Measurements from ENCODE around the gene RXRA.

RXRA gene

DNA sequence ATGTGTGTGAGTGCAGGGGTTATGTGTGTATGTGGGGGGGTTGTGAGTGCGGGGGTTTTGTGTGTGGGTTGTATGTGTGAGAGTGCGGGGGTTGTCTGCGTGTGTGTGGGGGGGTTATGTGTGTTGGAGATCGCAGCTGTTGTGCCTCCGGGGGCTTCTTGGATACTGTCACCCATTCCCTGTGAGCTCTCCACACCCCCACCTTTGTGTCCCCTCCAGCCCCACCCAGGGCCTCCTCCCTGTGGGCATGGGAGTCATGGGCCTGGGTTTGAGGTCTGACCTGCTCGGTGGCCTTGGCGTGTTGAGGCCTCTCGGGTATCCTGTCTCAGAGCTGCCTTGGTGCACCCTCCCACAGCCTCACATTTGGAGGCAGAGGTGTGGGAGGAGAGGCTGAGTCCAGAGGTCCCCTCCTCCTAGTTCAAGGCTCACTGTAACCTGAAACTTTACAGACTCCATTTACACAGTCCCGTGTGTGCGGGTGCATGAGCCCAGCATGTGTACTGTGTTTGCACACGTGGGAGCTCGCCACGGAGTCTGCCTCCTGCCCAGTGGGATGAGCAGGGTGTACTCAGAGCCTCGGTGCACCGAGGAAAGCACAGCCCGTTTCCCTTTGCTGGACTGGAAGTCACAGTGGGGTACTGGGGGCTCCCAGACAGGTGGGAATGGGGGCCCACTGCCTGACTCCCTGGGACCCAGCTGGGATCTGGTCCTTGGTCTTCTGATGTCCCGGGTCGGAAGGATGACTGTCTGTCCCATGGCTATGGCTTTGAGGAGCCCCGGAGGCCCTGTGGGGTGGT is 43.4 kb downstream of the RXRA start:
- DNase-seq (ENCODE audit: low spot score): no peak

DNA sequence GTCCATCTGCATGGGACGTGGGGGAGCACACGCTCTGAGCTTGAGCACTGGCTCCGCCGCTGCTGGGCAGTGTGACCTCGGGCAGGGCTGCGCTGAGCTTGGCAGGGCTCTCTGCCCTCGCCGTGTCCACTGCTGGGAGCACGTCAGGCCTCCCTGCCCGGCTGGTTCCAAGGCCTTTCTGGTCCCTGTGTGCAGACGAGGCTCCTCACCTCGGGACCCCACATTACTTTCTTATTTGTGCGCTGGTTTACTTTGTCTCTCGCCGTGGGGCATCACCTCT is 43.9 kb downstream of the RXRA start:
- no peak for DNase-seq (ENCODE audit: low spot score)

DNA sequence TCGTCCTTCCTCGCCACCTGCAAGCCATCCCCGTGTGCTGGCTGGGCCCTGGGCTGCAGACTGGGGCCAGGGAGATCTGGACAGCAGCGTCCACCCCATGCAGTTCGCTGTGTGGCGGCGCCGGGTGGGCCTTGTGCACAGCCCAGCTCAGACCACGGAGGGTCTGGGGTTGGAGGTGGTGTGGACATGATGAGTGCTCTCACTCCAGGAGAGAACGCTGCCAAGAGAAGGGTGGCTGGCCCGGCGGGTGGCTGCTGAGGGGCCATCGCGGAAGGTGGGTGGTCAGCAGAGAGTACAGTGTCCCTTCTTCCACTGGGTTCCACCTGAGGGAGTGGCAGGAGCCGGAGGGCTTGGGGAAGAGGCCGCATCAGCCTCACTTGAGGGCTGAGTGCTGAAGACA is 44.4 kb downstream of the RXRA start:
- no peak for DNase-seq (ENCODE audit: low spot score)

DNA sequence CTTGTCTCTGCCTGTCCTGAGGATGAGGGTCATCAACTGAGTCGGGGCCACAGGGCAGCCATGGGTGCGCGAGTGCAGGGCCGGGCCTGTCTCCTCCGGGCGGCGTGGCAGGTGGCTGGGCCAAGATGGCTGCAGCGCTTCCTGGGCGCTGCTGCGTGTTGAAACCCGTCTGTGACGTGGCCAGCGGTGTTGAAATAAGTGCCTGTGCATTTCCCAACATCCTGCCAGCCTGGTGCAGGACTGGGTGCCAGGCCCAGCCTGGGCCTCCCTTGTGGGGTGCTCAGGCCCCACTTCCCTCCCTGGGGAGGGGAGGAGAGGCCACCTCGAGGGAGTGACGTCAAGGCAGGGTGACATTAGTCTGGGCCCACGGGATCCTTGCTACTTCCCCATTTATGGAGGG is 45.5 kb downstream of the RXRA start:
- DNase-seq (ENCODE audit: low spot score): no peak

DNA sequence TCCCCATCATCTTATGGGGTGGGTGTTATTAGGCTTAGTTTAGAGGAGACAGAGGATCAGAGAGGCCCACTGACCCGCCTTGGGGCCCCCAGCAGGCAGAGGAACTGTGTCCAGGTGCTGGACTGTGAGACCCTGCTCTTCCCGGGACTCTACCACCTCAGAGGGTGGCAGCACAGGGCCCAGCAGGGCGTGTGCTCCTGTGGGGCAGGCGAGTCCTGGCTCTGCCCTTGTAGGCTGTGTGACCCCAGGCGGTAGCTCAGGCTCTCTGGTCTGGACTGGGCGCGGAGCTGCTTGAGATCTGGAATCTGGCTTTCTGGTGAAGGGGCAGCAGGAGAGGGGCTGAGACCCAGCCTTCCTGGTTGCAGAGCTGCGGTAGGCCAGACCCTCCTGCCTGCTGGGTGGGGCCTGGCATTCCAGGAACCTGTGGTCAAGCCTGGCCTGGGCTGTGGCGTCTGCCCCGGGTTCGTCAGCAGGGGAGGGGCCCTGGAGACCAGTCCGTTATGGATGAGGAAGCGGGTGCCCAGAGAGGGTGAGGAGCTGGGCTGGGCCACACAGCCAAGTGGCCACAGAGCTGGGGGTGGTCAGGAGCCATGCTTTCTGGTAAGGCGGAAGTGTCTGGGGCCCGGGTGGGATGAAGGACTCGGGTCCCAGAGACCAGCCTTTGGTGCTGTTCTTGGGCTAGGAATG is 46.5 kb downstream of the RXRA start:
- DNase-seq (ENCODE audit: low spot score): peak; percentile 53

DNA sequence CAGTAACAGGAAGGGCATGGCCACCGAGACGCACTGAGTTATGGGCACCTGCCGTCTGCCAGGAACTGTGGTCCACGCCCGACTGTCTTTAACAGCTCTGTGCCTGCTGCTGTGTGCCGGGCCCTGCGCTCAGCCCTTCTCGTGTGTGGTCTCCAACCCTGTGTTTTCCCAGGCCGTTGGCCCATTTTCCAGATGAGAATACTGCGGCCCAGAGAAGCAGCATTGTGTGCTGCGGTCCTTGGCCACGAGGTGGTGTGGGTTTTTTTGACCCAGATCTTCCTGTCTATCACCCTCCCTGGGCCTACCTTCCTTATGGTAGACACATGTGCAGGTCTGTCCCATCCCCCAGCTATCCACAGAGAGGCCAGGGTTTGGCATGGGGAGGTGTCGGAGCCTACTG is 47.0 kb downstream of the RXRA start:
- DNase-seq (ENCODE audit: low spot score): no peak

DNA sequence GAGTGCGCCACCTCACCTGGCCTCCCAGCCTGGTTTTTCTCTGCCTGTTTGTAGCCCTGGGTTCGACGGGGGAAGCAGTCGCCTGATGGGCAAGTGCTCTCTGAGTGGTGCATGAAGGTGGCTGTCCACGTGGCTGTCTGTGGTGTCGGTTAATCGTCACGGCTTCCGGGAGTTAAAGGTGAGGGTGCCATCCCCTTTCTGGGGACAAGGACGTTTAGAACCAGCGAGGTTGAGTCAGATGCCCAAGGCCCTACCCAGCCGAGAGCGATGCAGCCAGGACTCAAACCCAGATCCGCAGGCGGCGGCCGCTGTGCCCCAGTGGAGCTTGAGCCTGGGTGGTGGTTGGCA is 47.7 kb downstream of the RXRA start:
- no peak for DNase-seq (ENCODE audit: low spot score)

DNA sequence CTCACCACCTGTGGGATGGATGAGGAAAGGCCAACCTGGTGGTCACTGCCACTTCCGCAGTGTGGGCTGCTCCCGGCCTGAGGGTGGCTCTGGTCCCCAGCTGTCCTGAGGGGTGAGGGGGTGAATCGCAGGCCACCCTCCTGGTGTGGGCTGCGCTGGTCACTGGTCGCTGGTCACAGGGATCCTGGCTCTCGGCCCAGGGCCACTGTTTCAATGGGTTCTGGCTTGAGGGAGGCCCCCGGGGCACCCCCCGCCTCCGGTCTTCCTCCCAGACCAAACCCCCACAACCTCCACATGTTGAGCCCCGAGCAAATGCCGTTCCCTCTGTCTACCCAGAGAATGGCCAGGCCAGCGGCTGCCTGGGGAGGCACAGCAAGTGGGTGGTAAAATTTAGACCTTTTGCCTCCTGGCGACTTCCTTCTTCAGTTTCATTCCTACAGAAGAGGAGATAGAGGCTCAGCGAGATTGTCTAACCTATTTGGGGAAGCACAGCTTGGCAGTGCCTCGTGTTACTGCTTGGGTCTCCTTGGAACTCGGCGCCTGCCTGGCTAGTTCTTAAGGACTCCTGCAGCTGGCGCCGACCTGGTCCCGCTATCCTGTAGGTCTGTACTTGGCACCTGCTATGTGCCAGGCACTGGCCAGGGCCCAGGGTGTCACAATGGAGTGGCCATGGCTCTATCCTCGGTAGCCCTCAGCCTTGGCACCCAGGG is 48.2 kb downstream of the RXRA start:
- DNase-seq (ENCODE audit: low spot score): no peak

DNA sequence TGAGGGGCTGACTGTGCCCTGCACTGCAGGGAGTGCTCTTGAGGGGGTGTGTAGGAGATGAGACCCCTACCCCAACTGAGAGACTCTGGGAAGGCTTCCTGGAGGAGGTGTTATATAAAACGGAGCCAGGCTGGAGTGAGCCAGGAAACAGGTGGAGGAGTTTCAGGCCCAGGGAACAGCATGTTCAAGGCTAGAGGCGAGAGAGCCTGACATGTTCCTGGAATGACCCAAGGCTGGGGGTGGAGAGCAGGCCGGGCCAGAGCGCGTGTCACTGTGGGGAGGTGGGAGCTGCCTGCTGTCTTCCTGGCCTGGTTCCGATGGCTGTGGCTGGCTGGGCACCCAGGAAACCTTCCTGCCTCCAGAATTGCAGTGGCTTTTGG is 48.7 kb downstream of the RXRA start:
- DNase-seq (ENCODE audit: low spot score): no peak

DNA sequence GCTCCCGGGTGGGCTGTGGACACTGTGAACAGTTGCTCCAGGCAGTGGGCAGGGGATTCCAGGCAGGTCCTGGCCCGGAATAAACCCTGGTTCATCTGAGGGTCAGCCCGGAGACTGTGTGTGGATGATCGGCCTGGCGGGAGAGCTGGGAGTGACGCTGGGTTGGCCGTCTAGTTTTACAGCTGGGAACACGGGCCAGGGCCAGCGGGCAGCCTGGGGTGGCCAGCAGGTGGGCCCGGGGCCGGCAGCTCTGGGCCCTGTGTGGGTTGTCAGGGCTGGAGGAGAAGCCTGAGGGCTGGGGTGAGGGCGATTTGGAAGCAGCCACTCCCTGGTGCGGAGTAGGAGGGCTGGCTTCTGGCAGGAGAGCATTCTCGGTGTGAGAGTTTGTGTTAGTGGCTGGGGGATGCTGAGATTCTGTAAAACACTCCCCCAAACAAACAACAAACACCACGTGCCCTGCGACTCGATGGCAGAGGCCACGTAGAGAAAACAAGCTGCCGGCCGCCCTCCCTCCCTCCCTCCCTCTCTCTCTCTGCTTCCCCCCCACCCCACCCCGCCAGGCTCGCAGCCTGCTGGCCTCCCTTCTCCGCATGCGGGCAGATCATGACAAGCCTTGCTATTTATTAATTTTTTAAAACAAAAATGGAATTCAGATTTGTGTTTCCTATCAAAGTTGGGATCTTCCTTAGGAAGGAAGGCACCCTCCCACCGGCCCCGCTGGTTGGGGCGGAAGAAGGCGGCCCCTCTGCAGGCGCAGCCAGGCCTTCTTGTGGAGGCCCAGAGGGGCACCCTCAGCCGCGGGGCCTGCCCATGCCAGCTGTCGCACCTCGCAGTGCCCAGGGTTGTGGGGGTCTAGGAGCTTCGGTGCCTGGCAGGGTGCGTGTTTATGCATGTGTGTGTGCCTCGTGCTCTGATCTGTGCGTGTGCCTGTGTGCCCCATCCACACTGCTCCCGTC is 49.5 kb downstream of the RXRA start:
- DNase-seq (ENCODE audit: low spot score): no peak

DNA sequence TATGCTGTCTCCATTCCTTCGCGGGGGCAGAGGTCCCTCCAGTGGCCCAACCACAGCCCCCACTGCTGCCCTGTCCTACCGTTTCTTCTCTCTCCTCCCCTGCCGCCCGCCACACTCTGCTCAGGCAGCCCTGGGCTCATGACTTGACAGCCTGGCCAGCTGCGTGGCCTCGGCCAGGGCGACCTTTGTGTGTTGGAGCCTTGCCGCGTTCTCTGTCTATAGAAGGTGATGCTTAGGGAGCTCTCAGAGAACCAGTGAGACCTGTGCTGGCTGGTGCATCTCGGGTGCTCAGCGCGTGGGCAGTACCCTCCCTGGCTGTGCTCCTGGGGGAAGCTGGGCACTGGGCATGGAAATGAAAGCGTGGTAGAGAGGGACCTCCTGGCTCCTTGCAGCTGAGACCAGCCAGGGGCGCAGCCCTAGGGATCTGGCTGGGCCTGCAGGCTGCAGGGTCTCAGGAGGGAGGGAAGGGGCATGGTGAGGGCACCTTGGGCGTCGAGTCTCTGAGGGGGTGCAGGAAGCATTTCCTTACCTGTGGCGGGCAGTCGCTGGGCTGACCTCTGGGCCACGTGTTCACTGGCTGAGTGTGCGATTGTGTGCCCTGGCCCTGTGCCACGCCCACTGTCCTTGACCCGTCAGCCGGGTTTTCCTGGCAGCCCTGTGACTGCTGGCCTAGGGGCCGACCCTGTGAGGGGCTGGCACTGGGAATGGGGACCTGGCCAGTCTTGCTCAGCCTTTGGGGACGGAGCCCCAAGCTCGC is 50.3 kb downstream of the RXRA start:
- no peak for DNase-seq (ENCODE audit: low spot score)

DNA sequence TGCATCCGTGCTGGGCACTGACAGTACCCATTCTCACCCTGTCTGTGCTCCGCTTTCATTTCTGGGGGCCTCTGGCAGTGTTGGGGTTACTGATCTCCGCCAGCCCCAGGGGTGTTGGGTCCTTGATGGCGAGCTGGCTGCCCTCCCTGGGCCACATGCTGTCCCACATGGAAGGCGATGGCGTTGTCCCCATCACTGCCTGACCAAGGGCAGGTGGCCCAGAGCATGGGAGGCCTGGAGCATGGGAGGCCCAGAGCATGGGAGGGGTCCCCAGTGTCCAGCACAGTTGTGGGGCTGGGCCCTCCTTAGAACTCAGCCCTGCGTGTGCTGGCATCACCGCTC is 50.9 kb downstream of the RXRA start:
- no peak for DNase-seq (ENCODE audit: low spot score)

DNA sequence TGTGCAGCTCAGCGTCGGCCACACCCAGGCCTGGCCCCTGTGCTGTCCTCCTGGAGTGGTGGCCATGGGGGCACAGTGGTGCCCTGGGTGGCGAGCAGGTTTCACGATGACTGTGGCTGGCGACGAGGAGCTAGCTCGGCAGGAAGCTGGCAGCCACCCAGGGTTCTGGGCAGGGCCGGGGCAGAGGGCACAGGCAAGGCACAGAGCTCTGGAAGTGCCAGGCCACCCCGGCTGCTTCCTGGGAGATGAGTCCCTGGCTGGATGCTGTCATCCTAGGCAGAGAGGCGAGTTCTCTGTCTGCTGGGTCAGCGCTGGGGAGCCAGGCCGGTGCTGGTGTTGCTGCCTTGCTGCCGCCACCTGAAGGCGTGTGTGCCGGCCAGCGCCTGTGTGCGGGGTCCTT is 51.7 kb downstream of the RXRA start:
- DNase-seq (ENCODE audit: low spot score): peak; percentile 60

DNA sequence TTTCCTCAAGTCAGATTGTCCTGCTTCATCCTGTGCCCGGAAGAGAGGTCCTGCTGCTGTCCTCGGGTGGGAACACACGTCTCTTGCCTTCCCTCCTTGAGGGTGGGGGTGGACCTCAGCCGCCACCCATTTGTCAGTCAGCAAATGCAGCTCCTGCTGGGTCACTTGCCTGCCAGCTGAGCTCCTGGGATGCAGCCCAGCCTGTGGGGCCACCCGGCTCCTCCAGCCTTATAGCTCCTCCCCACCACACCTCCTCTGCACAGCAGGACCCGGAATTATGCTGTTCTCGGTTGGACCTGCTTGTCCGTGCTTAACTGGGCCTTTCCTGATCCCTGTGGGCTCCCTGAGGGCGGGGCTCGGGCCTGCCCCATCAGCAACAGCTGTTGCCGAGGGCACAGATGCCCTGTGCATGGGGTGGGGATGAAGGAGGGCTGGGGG is 52.7 kb downstream of the RXRA start:
- DNase-seq (ENCODE audit: low spot score): peak; percentile 57

DNA sequence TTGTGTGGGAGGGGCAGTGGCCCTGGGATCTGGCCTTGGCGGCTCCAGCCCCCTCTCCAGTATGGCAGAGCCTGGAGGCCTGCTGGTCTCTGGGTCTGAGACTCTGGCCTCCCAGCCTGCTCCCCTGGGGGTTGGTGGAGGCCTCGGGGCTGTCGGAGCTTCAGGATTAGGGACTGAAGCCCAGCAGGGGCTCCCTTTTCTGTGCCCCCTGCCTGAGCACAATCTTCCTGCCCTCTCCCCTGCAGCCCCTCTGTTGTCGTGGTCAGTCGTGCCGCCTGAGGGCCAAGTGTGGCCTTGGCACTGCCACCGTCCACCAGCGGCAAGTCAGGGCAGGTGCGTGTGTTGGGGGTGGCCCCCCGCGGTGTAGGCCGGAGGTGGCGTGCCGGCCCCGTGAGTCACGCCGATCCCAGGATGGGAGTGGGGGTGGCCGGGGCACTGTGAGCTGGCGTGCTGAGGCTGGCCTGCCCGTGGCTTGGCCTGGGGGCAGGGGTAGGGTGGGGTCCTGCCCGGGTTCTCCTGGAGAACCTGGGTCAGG is 53.6 kb downstream of the RXRA start:
- peak; percentile 83 for DNase-seq (ENCODE audit: low spot score)

DNA sequence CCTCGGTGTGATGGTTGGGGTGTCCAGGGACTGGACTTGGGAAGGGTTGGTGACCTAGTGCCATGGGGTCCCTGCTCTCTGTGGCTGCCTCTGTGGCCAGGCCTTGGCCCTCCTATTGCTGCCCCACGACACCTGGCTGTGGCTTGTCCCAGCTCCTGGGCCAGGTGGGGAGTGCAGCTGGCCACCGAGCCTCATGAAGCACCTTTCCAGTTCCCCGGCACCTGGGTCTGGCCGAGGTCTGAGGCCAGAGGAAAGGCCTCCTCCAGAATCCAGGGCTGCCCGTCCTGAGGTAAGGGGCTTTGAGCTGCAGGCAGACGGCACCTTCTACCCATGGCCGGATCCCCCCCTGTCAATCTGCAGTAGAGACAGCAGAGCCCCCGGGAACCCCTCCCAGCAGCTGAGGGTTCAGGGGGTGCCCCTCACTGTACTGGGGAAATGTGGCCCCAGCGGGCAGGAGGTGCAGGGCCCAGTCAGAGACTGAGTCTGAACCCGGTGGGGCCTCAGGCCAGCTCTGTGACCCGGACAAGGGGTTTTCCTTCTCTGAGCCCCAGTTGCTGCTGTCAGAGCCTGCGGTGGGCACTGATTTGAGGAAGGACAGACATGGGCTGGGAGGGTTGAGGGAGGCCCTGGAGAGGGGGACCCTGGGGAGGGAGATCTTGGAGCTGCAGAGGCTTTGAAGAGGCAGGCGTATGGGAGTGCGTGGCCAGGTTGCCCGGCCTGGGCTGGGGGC is 54.5 kb downstream of the RXRA start:
- DNase-seq (ENCODE audit: low spot score): no peak

DNA sequence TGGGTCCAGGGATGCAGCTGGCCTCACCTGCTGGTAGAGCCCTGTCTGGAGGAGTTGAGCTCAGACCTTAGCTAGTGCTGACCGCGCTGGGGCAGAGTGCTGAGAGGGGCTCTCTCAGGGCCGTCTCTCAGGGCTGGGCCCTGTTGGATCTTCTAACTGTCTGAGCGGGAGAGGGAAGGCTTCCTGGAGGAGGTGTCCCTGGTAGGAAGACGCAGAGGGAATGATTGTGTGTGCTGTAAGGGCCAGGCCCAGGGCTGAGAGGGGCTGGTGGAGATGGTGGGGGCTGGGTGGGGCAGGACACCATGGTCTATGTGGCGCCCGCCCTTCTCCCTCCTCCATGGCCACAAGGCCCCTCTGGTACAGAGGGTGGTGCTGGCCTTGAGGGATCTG is 55.0 kb downstream of the RXRA start:
- no peak for DNase-seq (ENCODE audit: low spot score)

DNA sequence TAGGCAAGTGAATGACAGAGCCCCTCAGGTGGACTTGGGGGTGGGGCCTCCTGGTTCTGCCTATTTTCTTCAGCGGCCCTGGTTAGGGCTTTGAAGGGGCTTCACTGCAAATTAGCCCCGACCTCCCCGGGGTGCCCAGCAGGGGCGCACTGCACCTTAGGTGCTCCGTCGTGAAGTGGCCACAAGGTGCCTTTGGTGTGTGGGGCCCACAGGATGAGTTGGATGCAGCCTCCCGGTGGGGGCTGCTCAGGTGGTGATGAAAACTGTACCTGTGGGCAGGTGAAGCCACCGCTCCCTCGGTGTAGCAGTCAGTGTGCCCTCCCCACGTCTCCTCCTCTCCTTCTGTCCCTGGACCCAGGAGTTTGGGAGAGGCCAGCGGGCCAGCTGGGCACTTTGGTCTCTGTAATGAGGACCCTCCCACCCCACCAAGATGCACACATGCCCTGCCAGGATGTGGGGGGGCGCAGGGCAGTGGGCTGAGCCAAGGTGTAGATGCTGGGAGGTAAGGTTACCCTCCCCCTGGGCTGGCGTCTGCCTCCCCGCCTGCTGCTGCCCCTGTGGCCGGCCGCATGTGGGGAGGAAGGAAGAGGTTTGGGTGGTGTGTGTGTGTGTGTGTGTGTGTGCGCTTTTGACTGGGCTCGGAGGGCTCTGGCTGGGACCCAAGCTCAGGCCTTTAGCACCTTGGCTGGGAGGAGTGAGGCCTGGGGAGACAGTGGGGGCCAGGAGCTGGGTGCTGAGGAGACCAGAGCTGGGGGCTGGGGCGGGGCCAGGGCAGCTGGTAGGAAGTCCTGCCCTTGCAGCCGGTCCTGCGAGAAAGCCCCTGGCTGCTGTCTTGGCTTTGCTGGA is 55.6 kb downstream of the RXRA start:
- DNase-seq (ENCODE audit: low spot score): peak; percentile 32

DNA sequence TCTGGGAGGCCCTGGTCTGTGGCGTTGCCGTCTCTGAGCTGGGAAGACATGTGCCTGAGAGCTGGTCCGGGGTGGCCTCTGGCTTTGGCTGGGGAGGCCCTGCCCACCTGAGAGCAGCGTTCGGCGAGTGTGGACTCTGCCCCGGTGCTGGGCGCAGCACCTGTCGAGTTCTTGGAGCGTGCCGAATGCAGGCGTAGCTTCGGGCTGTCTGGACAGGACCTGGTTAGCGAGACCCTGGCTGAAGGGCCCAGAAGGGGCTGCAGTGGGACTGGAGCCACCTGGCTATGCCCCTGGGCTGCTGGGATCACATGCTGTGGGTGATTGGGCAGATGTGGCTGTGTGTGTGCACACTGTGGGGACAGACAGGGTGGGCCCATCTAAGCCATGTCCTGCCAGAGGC is 56.5 kb downstream of the RXRA start:
- DNase-seq (ENCODE audit: low spot score): peak; percentile 33

DNA sequence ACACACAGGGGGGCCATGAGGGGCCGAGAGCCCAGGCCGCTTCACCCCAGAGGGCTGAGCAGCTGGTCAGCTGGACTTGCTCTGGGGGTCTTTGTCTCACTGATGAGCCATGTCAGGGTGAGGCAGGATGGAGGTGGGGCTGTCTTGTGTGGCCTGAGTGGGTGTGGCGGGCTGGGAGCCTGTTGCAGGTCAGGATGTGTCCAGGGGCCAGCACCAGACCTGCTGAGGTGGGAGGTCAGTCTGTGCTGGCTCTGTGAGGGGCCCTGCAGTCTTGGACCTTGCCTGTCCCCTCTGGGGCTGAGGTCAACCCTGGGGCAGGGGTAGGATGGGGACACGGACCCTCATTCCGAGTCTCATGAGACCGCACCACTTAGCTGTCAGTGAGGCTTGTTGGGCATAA is 56.9 kb downstream of the RXRA start:
- DNase-seq (ENCODE audit: low spot score): no peak

All from SW480 (cell line).